ENCODE data around the gene ATP1A3.
A peak's percentile ranks its signal among the peaks of the same experiment; 100 is the strongest.

Gene ATP1A3

DNA sequence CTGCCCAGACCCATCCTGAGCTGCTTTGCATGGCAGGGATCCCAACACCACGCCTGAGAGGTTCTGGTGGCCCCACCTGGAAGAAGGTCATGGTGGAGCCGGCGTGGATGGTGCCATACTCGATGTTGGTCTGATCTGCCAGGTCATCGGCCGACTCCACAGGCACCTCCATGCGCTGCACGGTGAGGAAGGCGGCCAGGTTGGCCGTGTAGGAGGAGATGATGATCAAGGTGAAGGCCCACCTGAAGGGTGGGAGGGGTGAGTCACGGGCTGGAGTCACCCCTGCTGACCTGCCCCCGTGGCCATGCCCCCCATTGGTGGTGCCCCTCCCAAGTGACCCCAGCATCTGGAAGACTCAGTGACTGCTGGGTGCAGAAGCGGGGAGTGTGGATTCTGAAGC lies 12.5 kb upstream of the ATP1A3 start:
- H3K4me3 ChIP-seq (ENCODE audit: low read length) = no peak overlapping the region
- TF ChIP-seq, protein P1, sequence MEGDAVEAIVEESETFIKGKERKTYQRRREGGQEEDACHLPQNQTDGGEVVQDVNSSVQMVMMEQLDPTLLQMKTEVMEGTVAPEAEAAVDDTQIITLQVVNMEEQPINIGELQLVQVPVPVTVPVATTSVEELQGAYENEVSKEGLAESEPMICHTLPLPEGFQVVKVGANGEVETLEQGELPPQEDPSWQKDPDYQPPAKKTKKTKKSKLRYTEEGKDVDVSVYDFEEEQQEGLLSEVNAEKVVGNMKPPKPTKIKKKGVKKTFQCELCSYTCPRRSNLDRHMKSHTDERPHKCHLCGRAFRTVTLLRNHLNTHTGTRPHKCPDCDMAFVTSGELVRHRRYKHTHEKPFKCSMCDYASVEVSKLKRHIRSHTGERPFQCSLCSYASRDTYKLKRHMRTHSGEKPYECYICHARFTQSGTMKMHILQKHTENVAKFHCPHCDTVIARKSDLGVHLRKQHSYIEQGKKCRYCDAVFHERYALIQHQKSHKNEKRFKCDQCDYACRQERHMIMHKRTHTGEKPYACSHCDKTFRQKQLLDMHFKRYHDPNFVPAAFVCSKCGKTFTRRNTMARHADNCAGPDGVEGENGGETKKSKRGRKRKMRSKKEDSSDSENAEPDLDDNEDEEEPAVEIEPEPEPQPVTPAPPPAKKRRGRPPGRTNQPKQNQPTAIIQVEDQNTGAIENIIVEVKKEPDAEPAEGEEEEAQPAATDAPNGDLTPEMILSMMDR (conservative IDR thresholded peaks at IDR 0.05; ENCODE audit: low read depth, low read length) = no peak
- DNase-seq (ENCODE audit: low read depth) = no peak

DNA sequence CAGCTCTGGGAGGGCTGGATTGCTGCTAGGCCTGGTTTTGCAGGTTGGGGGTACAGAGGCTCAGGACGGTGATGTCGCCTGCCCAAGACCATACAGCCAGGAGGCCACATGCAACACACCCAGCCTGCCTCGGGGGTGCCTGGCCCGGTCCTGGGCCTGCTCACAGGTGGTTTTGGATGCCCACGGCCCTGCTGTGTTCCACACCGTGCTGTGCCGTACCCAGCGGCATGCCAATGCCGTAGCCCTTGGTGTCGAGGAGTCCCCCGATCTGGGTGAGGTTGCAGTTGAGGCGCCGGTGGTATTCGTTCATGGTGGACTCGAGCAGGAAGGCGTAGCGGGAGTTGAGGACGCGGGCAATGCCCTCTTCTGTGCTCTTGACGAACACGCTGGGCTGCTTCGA lies 11.5 kb upstream of the ATP1A3 start:
- DNase-seq (ENCODE audit: low read depth) = no peak
- TF ChIP-seq, protein P1 (conservative IDR thresholded peaks at IDR 0.05; ENCODE audit: low read depth, low read length) = no peak
- H3K4me3 ChIP-seq (ENCODE audit: low read length) = no peak overlapping the region

DNA sequence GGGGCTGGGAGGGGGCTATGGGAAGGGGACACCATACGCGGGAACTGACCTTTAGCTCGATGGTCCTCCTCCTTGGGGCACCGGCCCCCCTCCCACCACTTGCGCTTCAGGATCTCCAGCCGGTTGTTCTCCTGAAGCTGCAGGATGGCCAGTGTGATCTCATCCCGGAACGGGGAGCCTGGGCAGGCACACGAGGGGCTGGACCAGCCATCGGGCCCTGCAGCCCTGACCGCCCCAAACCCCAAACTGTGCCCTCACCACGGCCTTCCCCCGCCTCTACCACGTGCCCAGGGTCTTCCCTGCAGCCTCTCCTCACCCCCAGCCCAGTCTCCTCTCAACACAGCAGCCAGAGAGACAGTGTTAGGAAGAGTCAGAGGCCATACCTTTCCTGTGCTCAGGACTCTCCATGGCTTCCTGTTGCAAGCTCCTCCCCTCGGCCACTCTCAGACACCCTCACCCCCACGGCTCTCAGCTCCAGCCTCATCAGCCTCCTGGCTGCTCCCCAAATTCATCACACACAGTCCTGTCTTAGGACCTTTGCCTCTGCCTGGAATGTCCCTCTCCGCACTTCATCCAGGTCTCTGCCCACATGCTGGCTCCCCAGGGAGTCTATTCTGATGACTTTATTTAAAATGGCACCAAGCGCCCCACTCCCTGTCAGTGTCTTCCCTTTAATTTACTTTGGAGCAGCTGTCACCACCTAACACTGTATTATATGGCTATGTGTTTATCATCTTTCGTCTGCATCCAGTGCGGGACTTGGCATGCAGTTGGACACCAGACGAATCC lies 9.7 kb upstream of the ATP1A3 start:
- DNase-seq (ENCODE audit: low read depth) = no peak
- H3K4me3 ChIP-seq (ENCODE audit: low read length) = no peak overlapping the region
- TF ChIP-seq, protein P1 (conservative IDR thresholded peaks at IDR 0.05; ENCODE audit: low read depth, low read length) = no peak

DNA sequence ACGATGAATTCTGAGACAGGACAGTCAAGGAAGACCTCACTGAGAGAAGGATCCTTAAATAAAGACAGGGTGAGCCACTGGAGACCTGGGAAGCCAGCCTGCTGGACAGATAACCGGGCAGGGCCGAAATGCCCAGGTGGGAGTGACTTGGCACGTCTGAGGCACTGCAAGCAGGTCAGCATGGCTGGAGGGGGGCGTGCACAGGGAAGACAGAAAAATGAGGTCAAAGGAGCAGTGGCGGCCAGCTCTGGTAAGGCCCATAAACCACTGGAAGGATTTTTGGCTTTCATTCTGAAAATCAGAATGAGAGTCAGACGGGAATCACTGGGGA lies 5.8 kb upstream of the ATP1A3 start:
- no peak overlapping the region for H3K4me3 ChIP-seq (ENCODE audit: low read length)
- DNase-seq (ENCODE audit: low read depth) = no peak
- TF ChIP-seq, protein P1 (conservative IDR thresholded peaks at IDR 0.05; ENCODE audit: low read depth, low read length) = no peak

DNA sequence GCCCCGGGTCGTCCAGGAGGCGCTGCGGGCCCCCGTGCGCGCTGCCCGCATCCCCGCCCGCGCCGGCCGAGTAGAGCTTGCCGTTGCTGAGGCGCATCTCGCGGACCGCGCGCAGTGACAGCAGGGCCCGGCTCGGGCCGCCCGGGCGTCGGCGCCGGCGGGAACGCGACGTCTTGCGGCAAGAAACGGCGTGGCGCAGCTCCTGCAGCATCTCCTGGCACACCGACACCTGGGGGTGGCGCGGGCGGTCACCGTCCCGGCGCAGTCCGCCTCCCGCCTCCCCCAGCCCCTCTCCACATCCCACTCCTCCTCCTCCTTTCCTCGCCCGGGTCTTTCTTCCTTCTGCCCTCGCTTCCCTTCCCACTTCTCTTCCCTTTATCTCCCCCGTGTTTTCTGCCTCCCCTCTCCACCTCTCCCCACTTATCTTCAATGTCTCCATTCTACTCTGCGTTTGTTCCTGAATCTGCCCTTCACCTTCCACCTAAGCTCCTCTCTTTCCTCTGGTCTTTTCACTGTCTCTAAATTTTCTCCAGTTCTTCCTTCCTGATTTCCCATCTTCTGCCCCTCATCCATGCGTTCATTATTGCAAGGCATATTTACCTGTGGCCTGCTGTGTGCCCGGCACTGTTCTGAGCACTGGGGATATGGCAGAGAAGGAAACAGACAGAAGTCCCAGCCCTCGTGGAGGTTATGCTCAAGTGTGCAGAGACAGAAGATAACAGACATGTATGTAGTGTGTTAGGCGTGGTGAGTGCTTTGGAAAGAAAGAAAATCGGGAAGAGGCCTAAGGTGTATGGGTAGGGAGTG lies 5.2 kb upstream of the ATP1A3 start:
- TF ChIP-seq, protein P1 (conservative IDR thresholded peaks at IDR 0.05; ENCODE audit: low read depth, low read length) = no peak
- no peak overlapping the region for H3K4me3 ChIP-seq (ENCODE audit: low read length)
- DNase-seq (ENCODE audit: low read depth) = no peak

DNA sequence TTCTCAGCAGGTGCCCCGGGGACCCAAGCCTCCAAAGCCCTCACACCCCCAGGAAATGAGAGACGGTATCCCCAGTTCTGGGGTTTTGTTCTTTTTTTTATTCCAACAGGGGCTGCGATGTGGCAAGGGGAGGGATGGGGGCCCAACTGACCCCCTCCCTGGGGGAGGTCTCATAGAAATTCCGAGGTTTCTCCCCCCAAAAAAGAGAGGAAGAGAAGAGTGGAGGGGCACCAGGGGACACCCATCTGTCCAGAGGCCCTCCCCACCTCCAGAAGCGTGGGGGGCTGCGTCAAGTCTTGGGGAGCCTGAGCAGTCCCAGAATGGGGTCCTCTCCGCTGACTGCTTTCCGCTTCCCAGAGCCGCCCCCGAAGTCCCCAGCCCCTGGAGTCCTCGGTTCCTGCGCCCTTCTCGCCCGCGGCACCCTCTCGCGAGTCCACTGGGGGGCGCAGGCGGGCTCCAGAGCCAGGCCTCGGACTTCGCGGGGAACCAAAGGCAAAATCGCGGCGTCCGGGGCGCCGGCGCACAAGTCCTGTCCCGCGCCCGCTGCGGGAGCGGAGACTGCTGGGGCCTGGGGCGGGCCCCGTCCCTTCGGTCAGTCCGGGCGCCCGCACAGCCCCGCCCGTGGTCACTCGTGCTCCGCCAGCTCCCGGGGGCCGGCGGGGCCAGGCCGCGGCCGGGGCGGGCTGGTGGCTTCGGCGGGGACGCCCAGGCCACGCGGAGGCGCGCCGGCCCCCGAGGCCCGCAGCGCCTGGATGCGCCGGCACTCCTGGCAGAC lies 4.4 kb upstream of the ATP1A3 start:
- no peak overlapping the region for H3K4me3 ChIP-seq (ENCODE audit: low read length)
- no peak for DNase-seq (ENCODE audit: low read depth)
- TF ChIP-seq, protein P1 (conservative IDR thresholded peaks at IDR 0.05; ENCODE audit: low read depth, low read length) = peak; percentile 77
